Hindlimb muscle (tissue), 1 donor: ENCODE data around the gene IQGAP3. TPM values are rescaled to one million over a fixed set of nuclear protein-coding genes. Genes with fewer than 3 reads are reported as not detected.

Experiments
- DNase-seq: peaks from one replicate; pipeline ENCODE4 v3.0.0-alpha.2; 2013
- polyA plus RNA-seq: library from polyadenylated mRNA; unstranded; fragments of 120-200 nt; gene quantifications from one replicate; pipeline ENCODE4 v1.2.1, GENCODE V29; 2013; ENCODE audit not compliant: insufficient read length

IQGAP3 gene
- polyA plus RNA-seq, 1 donor, result 6.7 TPM

GRCh38 chr1:156538711-156539440 lies 33.5 kb downstream of the IQGAP3 start:
- DNase-seq, result no peak

- DNase-seq, result no peak
These were observed 35.3 kb downstream of the IQGAP3 start for GRCh38 chr1:156537027-156537426.

GRCh38 chr1:156534424-156535060 lies 37.8 kb downstream of the IQGAP3 start:
- no peak for DNase-seq

- DNase-seq, result no peak
These were observed 38.7 kb downstream of the IQGAP3 start for GRCh38 chr1:156533568-156534220.

- no peak for DNase-seq
These were observed 40.0 kb downstream of the IQGAP3 start for GRCh38 chr1:156532374-156532773.

- DNase-seq, result no peak
These were observed 42.4 kb downstream of the IQGAP3 start for GRCh38 chr1:156530006-156530405.

GRCh38 chr1:156528875-156529425 lies 43.4 kb downstream of the IQGAP3 start:
- no peak for DNase-seq

GRCh38 chr1:156528231-156528630 lies 44.1 kb downstream of the IQGAP3 start:
- DNase-seq, result no peak

- no peak for DNase-seq
These were observed 44.8 kb downstream of the IQGAP3 start for GRCh38 chr1:156527584-156527983.

- DNase-seq, result no peak
These were observed 46.4 kb downstream of the IQGAP3 start for GRCh38 chr1:156525856-156526489.

- DNase-seq, result no peak
These were observed 47.3 kb downstream of the IQGAP3 start for GRCh38 chr1:156525071-156525501.

GRCh38 chr1:156524481-156524869 lies 47.9 kb downstream of the IQGAP3 start:
- DNase-seq, result no peak

GRCh38 chr1:156523801-156524480 lies 48.4 kb downstream of the IQGAP3 start:
- DNase-seq, result no peak

GRCh38 chr1:156522443-156522970 lies 49.9 kb downstream of the IQGAP3 start:
- DNase-seq, result no peak

- no peak for DNase-seq
These were observed 54.6 kb downstream of the IQGAP3 start for GRCh38 chr1:156517748-156518147.

- DNase-seq, result no peak
These were observed 55.5 kb downstream of the IQGAP3 start for GRCh38 chr1:156516821-156517220.

- no peak for DNase-seq
These were observed 56.4 kb downstream of the IQGAP3 start for GRCh38 chr1:156515956-156516355.

GRCh38 chr1:156513185-156513584 lies 59.2 kb downstream of the IQGAP3 start:
- no peak for DNase-seq

- no peak for DNase-seq
These were observed 60.7 kb downstream of the IQGAP3 start for GRCh38 chr1:156511644-156512043.

GRCh38 chr1:156510709-156511108 lies 61.7 kb downstream of the IQGAP3 start:
- DNase-seq, result no peak

- no peak for DNase-seq
These were observed 62.8 kb downstream of the IQGAP3 start for GRCh38 chr1:156509424-156510034.

- no peak for DNase-seq
These were observed 63.5 kb downstream of the IQGAP3 start for GRCh38 chr1:156508955-156509234.
